ENCODE measurements around the gene VPS11.
"Not testable (repeated sequence)": the region's sequence is repeated elsewhere in the genome, so short reads cannot be mapped to it uniquely, and the experiment has no call there.

Gene VPS11

GRCh38 chr11:119084663-119085436 lies 17.2 kb downstream of the VPS11 start, which contains the start of gene HMBS:
Gene HMBS, plus strand, starts transcription at chr11:119084881. Its CDS starts 153 bp downstream, at chr11:119085034.
- DNase-seq = peak; percentile 96

GRCh38 chr11:119085437-119085847 lies 17.8 kb downstream of the VPS11 start:
- no peak for DNase-seq

GRCh38 chr11:119087123-119087522 lies 19.5 kb downstream of the VPS11 start:
- no peak for DNase-seq

- no peak for DNase-seq
Measured at GRCh38 chr11:119087747-119088241, 20.2 kb downstream of the VPS11 start.

GRCh38 chr11:119088406-119088805 lies 20.8 kb downstream of the VPS11 start:
- no peak for DNase-seq

GRCh38 chr11:119089319-119089718 lies 21.7 kb downstream of the VPS11 start:
- no peak for DNase-seq

GRCh38 chr11:119091178-119091577 lies 23.6 kb downstream of the VPS11 start:
- no peak for DNase-seq

GRCh38 chr11:119091966-119092879 lies 24.6 kb downstream of the VPS11 start:
- peak; percentile 48 for DNase-seq

GRCh38 chr11:119092880-119093842 lies 25.5 kb downstream of the VPS11 start:
- peak; percentile 39 for DNase-seq

- peak; percentile 40 for DNase-seq
Measured at GRCh38 chr11:119093942-119094815, 26.6 kb downstream of the VPS11 start.

- no peak for DNase-seq
Measured at GRCh38 chr11:119094816-119095065, 27.1 kb downstream of the VPS11 start.

- peak; percentile 100 for DNase-seq
Measured at GRCh38 chr11:119095066-119095880, 27.7 kb downstream of the VPS11 start.

- DNase-seq = no peak
Measured at GRCh38 chr11:119099711-119100110, 32.1 kb downstream of the VPS11 start.

GRCh38 chr11:119100246-119100970 lies 32.8 kb downstream of the VPS11 start:
- peak; percentile 59 for DNase-seq

- DNase-seq = peak; percentile 48
Measured at GRCh38 chr11:119100994-119101758, 33.6 kb downstream of the VPS11 start.

GRCh38 chr11:119101759-119102423 lies 34.3 kb downstream of the VPS11 start, which contains the start of gene DPAGT1:
Gene DPAGT1, minus strand, starts transcription at chr11:119101853. Its CDS starts 198 bp downstream, at chr11:119101655.
- DNase-seq = peak; percentile 98

- not testable (repeated sequence) for DNase-seq
Measured at GRCh38 chr11:119103161-119103664, 35.6 kb downstream of the VPS11 start.

GRCh38 chr11:119103793-119104192 lies 36.2 kb downstream of the VPS11 start:
- DNase-seq = no peak
